ENCODE measurements around the gene CLN5. TPM values are rescaled to one million over a fixed set of nuclear protein-coding genes. Genes with fewer than 3 reads are reported as not detected.

Gene CLN5
- total and polyA plus RNA-seq, 2 of the 4 experiments (the other 2 are of a cell fraction), result 11.3 to 15.1 TPM

- no peak overlapping the region for H4K8ac ChIP-seq (ENCODE audit: low read depth in 2 of 2, low read length in 2 of 2)
- no peak overlapping the region for H4K5ac ChIP-seq (ENCODE audit: low read depth, low read length)
- no peak overlapping the region for H2BK5ac ChIP-seq (ENCODE audit: low read depth, low read length, poor library complexity, severe bottlenecking)
- no peak overlapping the region for H2AK9ac ChIP-seq (replicated peaks; ENCODE audit: low read depth, low read length, poor library complexity)
- H3K36me3 ChIP-seq (ENCODE audit: control insufficient read depth, insufficient read depth, low read length), result no peaks in the 10 kb centered on the region
- H3K79me1 ChIP-seq (ENCODE audit: low read depth in 1 of 2, low read length in 2 of 2), result no peaks in the 10 kb centered on the region
- H3K4me1 ChIP-seq (ENCODE audit: control insufficient read depth, insufficient read depth, low read length), result peaks cover 3% of the 10 kb centered on the region; the same call in 1 of the 2 replicates
- in situ Hi-C loops (cut with MboI; ENCODE audit: low sequenced_read_pairs) (no loop called here), dilution Hi-C loops (cut with HindIII; ENCODE audit: low sequenced_read_pairs, unreplicated experiment) (no loop called here), intact Hi-C loops (cut with micrococcal nuclease) (no loop called here)
- no peak overlapping the region for H3K56ac ChIP-seq (ENCODE audit: extremely low read depth, insufficient read depth, low read length)
- POLR2A ChIA-PET (ENCODE audit: unreplicated experiment), result no interaction called here
- H2BK120ac ChIP-seq (ENCODE audit: low read depth, low read length), result no peak overlapping the region
- no peak overlapping the region for H3K27ac ChIP-seq (ENCODE audit: insufficient read depth, low read length)
- no peak overlapping the region for H4K91ac ChIP-seq (ENCODE audit: insufficient read depth, low read depth, low read length)
- no peak overlapping the region for H3K18ac ChIP-seq (ENCODE audit: low read depth, low read length)
- ATAC-seq (ENCODE audit: low read depth), result no peak
- TF ChIP-seq FOS (IDR thresholded peaks at IDR 0.05; ENCODE audit: low read depth, low read length) (no peak), MXI1 (IDR thresholded peaks at IDR 0.05; ENCODE audit: borderline replicate concordance, low read depth, low read length) (no peak), SMC3 (IDR thresholded peaks at IDR 0.05; ENCODE audit: low read depth, low read length) (no peak), ELK1 (IDR thresholded peaks at IDR 0.05; ENCODE audit: borderline replicate concordance, low read depth, low read length) (no peak), MAFK (IDR thresholded peaks at IDR 0.05; ENCODE audit: low read depth, low read length) (no peak), CEBPB (IDR thresholded peaks at IDR 0.05; ENCODE audit: low read depth, low read length) (no peak)
- TF ChIP-seq, protein P1, sequence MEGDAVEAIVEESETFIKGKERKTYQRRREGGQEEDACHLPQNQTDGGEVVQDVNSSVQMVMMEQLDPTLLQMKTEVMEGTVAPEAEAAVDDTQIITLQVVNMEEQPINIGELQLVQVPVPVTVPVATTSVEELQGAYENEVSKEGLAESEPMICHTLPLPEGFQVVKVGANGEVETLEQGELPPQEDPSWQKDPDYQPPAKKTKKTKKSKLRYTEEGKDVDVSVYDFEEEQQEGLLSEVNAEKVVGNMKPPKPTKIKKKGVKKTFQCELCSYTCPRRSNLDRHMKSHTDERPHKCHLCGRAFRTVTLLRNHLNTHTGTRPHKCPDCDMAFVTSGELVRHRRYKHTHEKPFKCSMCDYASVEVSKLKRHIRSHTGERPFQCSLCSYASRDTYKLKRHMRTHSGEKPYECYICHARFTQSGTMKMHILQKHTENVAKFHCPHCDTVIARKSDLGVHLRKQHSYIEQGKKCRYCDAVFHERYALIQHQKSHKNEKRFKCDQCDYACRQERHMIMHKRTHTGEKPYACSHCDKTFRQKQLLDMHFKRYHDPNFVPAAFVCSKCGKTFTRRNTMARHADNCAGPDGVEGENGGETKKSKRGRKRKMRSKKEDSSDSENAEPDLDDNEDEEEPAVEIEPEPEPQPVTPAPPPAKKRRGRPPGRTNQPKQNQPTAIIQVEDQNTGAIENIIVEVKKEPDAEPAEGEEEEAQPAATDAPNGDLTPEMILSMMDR (conservative IDR thresholded peaks at IDR 0.05; ENCODE audit: low read depth, low read length), result no peak
- no peak overlapping the region for H2BK15ac ChIP-seq (ENCODE audit: low read depth, low read length)
- H3K4me2 ChIP-seq (ENCODE audit: low read depth, low read length), result no peak overlapping the region
- no peak overlapping the region for H3K4ac ChIP-seq (ENCODE audit: low read depth, low read length)
- H3K9me1 ChIP-seq (ENCODE audit: insufficient read depth, low read length), result no peaks in the 10 kb centered on the region; the same call in 1 of the 2 replicates
- BruUV-seq (replicated peaks), result no TSS peak
- H3K9me3 ChIP-seq (ENCODE audit: control insufficient read depth, insufficient read depth, low read length), result no peaks in the 10 kb centered on the region
- CTCF ChIA-PET, result no interaction called here
- WGBS, 2 experiments (ENCODE audit: extremely low coverage in 2 of 2, insufficient read length in 1 of 2), result no CpG with 5 or more reads among the region's 1 CpG
- no peak overlapping the region for H3K14ac ChIP-seq (replicated peaks; ENCODE audit: low read depth, low read length)
- no peaks in the 10 kb centered on the region for H3K27me3 ChIP-seq (ENCODE audit: control insufficient read depth, insufficient read depth, low read length)
- no peaks in the 10 kb centered on the region for H4K20me1 ChIP-seq (ENCODE audit: insufficient read depth, low read length)
- H2AFZ ChIP-seq (replicated peaks; ENCODE audit: low read length, poor library complexity), result no peak overlapping the region
- no peak overlapping the region for H2AK5ac ChIP-seq (ENCODE audit: low read depth, low read length)
- no peak overlapping the region for H2BK20ac ChIP-seq (ENCODE audit: low read depth, low read length)
- no peak for DNase-seq
- no peak overlapping the region for H3K23ac ChIP-seq (ENCODE audit: low read depth, low read length)
- no peak overlapping the region for H3K9ac ChIP-seq (ENCODE audit: low read depth, low read length)
- no peak overlapping the region for H3K4me3 ChIP-seq (ENCODE audit: insufficient read depth, low read depth, low read length)
Observed at GRCh38 chr13:77036279-77036678, 44.4 kb downstream of the CLN5 start.
